ENCODE measurements around the gene PDE8B.

- TF ChIP-seq CTCF (IDR thresholded peaks at IDR 0.05; ENCODE audit: low read depth, low read length, missing input control) = no peak
- TF ChIP-seq MAX (IDR thresholded peaks at IDR 0.05) = no peak
- no peak for TF ChIP-seq REST (IDR thresholded peaks at IDR 0.05)
- no peak for TF ChIP-seq JUND (IDR thresholded peaks at IDR 0.05)
- TF ChIP-seq TAF1 (conservative IDR thresholded peaks at IDR 0.05) = no peak
- TF ChIP-seq SP1 (IDR thresholded peaks at IDR 0.05) = no peak
- no peak for TF ChIP-seq YY1 (IDR thresholded peaks at IDR 0.05)
- no peak for TF ChIP-seq EGR1 (IDR thresholded peaks at IDR 0.05; ENCODE audit: low read depth in 2 of 2)
- no peak for TF ChIP-seq ATF3 (IDR thresholded peaks at IDR 0.05)
- TF ChIP-seq GABPA (IDR thresholded peaks at IDR 0.05 in 1 of 2, conservative IDR thresholded peaks at IDR 0.05 in 1 of 2) = no peak
- no peak for TF ChIP-seq NR2F2 (IDR thresholded peaks at IDR 0.05)
- TF ChIP-seq RAD21 (IDR thresholded peaks at IDR 0.05) = no peak
These were observed 207.7 kb downstream of the PDE8B start for GRCh38 chr5:77418162-77418561.
